Endothelial cell of umbilical vein (primary cell): ENCODE data around the gene TRIM37.

Experiments
- GATA2 ChIP-seq: IDR thresholded peaks from 2 replicates; pipeline ENCODE4 v1.7.0; 2011; ENCODE audit warnings: low read depth, mild to moderate bottlenecking, moderate library complexity, mixed read lengths, low read length; ENCODE audit not compliant: insufficient read length, insufficient read depth
- TF ChIP-seq, protein P1 (sequence below), 2 donors: IDR thresholded peaks; 1 replicate in 1 of 2; 2 replicates in 1 of 2; pipeline ENCODE4 v1.5.1; 2011; ENCODE audit warnings: low read length in 2 of 2, mild to moderate bottlenecking in 2 of 2, moderate library complexity in 2 of 2, control low read depth in 1 of 2, inconsistent platforms in 1 of 2, low read depth in 1 of 2; ENCODE audit not compliant: insufficient read depth in 1 of 2; ENCODE audit errors: extremely low read depth in 1 of 2

DNA sequence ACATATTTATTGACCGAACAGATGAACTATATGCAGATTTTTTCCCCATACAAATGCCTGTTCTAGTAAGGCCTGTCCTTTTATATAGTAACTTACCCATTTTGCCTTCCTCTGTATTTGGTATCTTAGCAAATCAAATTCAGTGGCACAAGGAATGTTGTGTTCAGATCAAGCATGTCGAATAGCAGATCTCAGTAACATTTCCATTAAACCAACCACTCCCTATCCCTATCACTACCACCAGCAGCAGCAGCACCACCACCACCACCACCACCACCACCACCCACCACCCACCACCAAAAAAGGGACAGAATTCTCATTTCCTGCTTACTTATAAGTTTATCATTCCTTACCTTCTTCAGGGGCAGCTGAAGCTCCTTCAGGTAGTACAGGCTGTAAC lies 94.7 kb downstream of the TRIM37 start:
- TF ChIP-seq, protein P1, sequence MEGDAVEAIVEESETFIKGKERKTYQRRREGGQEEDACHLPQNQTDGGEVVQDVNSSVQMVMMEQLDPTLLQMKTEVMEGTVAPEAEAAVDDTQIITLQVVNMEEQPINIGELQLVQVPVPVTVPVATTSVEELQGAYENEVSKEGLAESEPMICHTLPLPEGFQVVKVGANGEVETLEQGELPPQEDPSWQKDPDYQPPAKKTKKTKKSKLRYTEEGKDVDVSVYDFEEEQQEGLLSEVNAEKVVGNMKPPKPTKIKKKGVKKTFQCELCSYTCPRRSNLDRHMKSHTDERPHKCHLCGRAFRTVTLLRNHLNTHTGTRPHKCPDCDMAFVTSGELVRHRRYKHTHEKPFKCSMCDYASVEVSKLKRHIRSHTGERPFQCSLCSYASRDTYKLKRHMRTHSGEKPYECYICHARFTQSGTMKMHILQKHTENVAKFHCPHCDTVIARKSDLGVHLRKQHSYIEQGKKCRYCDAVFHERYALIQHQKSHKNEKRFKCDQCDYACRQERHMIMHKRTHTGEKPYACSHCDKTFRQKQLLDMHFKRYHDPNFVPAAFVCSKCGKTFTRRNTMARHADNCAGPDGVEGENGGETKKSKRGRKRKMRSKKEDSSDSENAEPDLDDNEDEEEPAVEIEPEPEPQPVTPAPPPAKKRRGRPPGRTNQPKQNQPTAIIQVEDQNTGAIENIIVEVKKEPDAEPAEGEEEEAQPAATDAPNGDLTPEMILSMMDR (IDR thresholded peaks at IDR 0.05; ENCODE audit: extremely low read depth in 1 of 2, insufficient read depth in 1 of 2, low read depth in 1 of 2, low read length in 2 of 2) = no peak
- no peak for TF ChIP-seq GATA2
